HepG2 (cell line): Measurements from ENCODE around the gene TNFRSF6B. TPM values are rescaled to one million over a fixed set of nuclear protein-coding genes. Genes with fewer than 3 reads are reported as not detected.
A peak's percentile ranks its signal among the peaks of the same experiment; 100 is the strongest.

ENCODE experiments used
- ATF2 ChIP-seq: sonication (generic); formaldehyde crosslinking; IDR thresholded peaks from 2 replicates; pipeline ENCODE4 v1.4.0; 2020; ENCODE audit warnings: missing genetic modification reagents
- CCDC6 ChIP-seq: sonication (generic); formaldehyde crosslinking; IDR thresholded peaks from 2 replicates; pipeline ENCODE4 v1.8.1; 2022; ENCODE audit warnings: mild to moderate bottlenecking, missing genetic modification reagents, moderate library complexity
- GATAD1 ChIP-seq: IDR thresholded peaks from 2 replicates; pipeline ENCODE4 v1.6.1; 2016; ENCODE audit warnings: missing genetic modification reagents, missing compliant biosample characterization
- MIXL1 ChIP-seq: IDR thresholded peaks from 2 replicates; pipeline ENCODE4 v1.6.1; 2016
- PCBP1 ChIP-seq: fragments of 200-400 bp; formaldehyde crosslinking; IDR thresholded peaks from 2 replicates; pipeline ENCODE4 v1.6.1; 2017; ENCODE audit warnings: mild to moderate bottlenecking, low read depth, low read length, borderline replicate concordance
- PRDM10 ChIP-seq: sonication (generic); formaldehyde crosslinking; IDR thresholded peaks from 2 replicates; pipeline ENCODE4 v1.4.0; 2020; ENCODE audit warnings: low read depth, missing genetic modification reagents
- ZBTB38 ChIP-seq: sonication (generic); formaldehyde crosslinking; IDR thresholded peaks from 2 replicates; pipeline ENCODE4 v1.5.1; 2020; ENCODE audit warnings: mild to moderate bottlenecking, missing genetic modification reagents
- ZBTB40 ChIP-seq, 2 experiments: fragments of 450-650 bp in 1 of 2; sonication (generic) in 1 of 2; formaldehyde crosslinking in 1 of 2; IDR thresholded peaks; 2 replicates each; pipeline versions ENCODE4 v1.6.1 to v1.8.0; 2016 to 2022; ENCODE audit warnings: antibody characterized with exemption in 1 of 2, mild to moderate bottlenecking in 1 of 2, missing genetic modification reagents in 1 of 2
- ZNF768 ChIP-seq: sonication (generic); formaldehyde crosslinking; IDR thresholded peaks from 2 replicates; pipeline ENCODE4 v1.4.0; 2020; ENCODE audit warnings: missing genetic modification reagents
- polyA plus RNA-seq, 8 experiments: library from polyadenylated mRNA; depleted of rRNA in 3 of 8; stranded (reverse) in 7 of 8; unstranded in 1 of 8; fragments of >200 nt; fragmentation: Illumina TruSeq in 4 of 8; extraction: Trizol in 4 of 8; gene quantifications; 2 replicates each; pipeline versions ENCODE4 v1.2.1 to v1.2.3, GENCODE V29; 2011 to 2016; ENCODE audit warnings: low read depth in 4 of 8, missing spikeins in 1 of 8, mixed read lengths in 1 of 8; ENCODE audit not compliant: insufficient read depth in 1 of 8
- total RNA-seq, 5 experiments: library from RNA; depleted of rRNA; stranded (reverse); fragments of >200 nt; fragmentation: Illumina TruSeq; extraction: Trizol; gene quantifications; 2 replicates each; pipeline ENCODE4 v1.2.3, GENCODE V29; 2016; ENCODE audit warnings: low read depth in 1 of 5
- TF ChIP-seq, protein P1 (sequence below): sonication (generic); formaldehyde crosslinking; IDR thresholded peaks from 2 replicates; pipeline ENCODE4 v1.8.0; 2022; ENCODE audit warnings: missing genetic modification reagents, mild to moderate bottlenecking, inconsistent platforms, borderline replicate concordance

The TNFRSF6B gene
- total and polyA plus RNA-seq, 2 of the 13 experiments (the other 11 are each of a cell fraction or from before 2014, with no cell fraction given): 0.24 TPM; not detected in 1

DNA sequence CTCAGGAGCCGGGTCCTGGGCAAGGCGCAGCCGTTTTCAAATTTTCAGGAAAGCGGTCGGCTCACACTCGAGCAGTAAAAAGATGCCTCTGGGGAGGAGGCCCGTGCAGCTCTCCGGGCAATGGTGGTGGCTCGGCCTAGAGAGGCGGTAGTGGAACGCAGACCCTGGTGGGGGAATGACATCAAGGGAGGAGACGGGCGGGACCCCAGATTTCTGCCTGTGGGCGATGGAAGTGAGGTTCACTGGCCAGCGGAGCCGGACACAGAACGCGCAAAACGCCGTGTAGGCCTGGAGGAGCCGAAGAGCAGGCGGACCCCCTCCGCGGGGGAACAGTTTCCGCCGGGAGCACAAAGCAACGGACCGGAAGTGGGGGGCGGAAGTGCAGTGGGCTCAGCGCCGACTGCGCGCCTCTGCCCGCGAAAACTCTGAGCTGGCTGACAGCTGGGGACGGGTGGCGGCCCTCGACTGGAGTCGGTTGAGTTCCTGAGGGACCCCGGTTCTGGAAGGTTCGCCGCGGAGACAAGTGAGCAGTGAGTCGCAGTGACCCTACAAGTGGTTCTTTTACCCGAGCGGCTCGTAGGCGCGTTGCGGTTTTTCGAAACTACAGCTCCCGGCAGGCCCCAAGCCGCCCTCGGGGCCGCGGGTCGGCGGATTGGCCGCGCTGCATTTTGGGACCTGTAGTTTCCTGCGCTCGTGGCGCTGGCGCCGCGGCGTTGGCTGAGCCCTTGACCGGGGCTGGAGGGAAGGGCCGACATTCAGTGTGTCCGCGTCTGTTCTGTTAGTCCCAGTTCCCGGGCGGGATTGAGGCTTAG is 38.3 kb upstream of the TNFRSF6B start, which contains the start of gene RTEL1 (continued):
- TF ChIP-seq ATF2 (CRISPR knock-in tag) (peak; percentile 92), PCBP1 (peak; percentile 85; the same call in 1 of the 2 replicates), ZNF768 (CRISPR knock-in tag) (peak; percentile 87), ZBTB38 (CRISPR knock-in tag) (peak; percentile 95), CCDC6 (CRISPR knock-in tag) (peak; percentile 21; the same call in 1 of the 2 replicates), GATAD1 (peak; percentile 99), MIXL1 (CRISPR knock-in tag) (peak; percentile 78), ZBTB40 (IDR thresholded peaks at IDR 0.05) (peak; percentile 98), ZBTB40 (CRISPR knock-in tag; IDR thresholded peaks at IDR 0.05) (no peak; the same call in none of the 2 replicates), PRDM10 (CRISPR knock-in tag) (peak; percentile 86)
- TF ChIP-seq, protein P1, sequence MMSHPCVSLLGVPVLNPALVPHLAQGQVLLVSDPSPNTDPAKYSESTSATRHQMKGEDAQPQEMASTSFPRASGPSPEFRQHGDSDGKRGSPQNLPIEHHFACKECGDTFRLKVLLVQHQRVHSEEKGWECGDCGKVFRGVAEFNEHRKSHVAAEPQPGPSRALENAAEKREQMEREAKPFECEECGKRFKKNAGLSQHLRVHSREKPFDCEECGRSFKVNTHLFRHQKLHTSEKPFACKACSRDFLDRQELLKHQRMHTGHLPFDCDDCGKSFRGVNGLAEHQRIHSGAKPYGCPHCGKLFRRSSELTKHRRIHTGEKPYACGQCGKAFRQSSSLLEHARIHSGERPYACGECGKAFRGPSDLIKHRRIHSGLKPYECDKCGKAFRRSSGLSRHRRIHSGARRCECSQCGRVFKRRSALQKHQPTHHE (CRISPR knock-in tag): peak; percentile 98
